DND-41 (cell line): ENCODE measurements around the gene RALBP1.
"Not testable (repeated sequence)": the region's sequence is repeated elsewhere in the genome, so short reads cannot be mapped to it uniquely, and the experiment has no call there.

ENCODE experiments used
- ATAC-seq: fragments of 200-7000 bp; cut with Tn5 transposase; 3 replicates; pipeline ENCODE4 v1.9.1; 2021; ENCODE audit warnings: low read depth; ENCODE audit not compliant: insufficient read depth
- DNase-seq: peaks from one replicate; pipeline ENCODE4 v3.0.0-alpha.2; 2020
- H2AFZ ChIP-seq: 2 replicates; pipeline ENCODE4 v1.6.0; 2012; ENCODE audit warnings: low read depth, low read length
- H3K27ac ChIP-seq: 2 replicates; pipeline ENCODE4 v1.5.1; 2012; ENCODE audit warnings: low read length, inconsistent platforms
- H3K27me3 ChIP-seq: fragments of 200-600 bp; sonication (generic); 2 replicates; pipeline ENCODE4 v1.6.0; 2012; ENCODE audit warnings: low read length, mild to moderate bottlenecking, inconsistent platforms; ENCODE audit not compliant: insufficient read depth, poor library complexity
- H3K36me3 ChIP-seq: 2 replicates; pipeline ENCODE4 v1.5.1; 2012; ENCODE audit warnings: low read length, inconsistent platforms; ENCODE audit not compliant: insufficient read depth
- H3K4me1 ChIP-seq: 2 replicates; pipeline ENCODE4 v1.5.1; 2012; ENCODE audit warnings: mild to moderate bottlenecking, low read length; ENCODE audit not compliant: insufficient read depth
- H3K4me2 ChIP-seq: 2 replicates; pipeline ENCODE4 v1.6.0; 2012; ENCODE audit warnings: mild to moderate bottlenecking, moderate library complexity, low read length, inconsistent platforms; ENCODE audit not compliant: insufficient read depth
- H3K4me3 ChIP-seq, 2 experiments: fragments of 200-600 bp in 1 of 2; shearing (Covaris generic) in 1 of 2; 2 replicates each; pipeline ENCODE4 v1.5.1; 2012 to 2016; ENCODE audit warnings: inconsistent platforms in 2 of 2, low read length in 2 of 2, mild to moderate bottlenecking in 2 of 2, low read depth in 1 of 2, moderate library complexity in 1 of 2
- H3K79me2 ChIP-seq: 2 replicates; pipeline ENCODE4 v1.6.0; 2012; ENCODE audit warnings: low read length, inconsistent platforms; ENCODE audit not compliant: insufficient read depth
- H3K9ac ChIP-seq: 2 replicates; pipeline ENCODE4 v1.6.0; 2012; ENCODE audit warnings: low read depth, mild to moderate bottlenecking, inconsistent platforms, low read length, moderate library complexity
- H3K9me3 ChIP-seq: 2 replicates; pipeline ENCODE4 v1.5.1; 2012; ENCODE audit warnings: low read length, moderate library complexity, mild to moderate bottlenecking, inconsistent platforms; ENCODE audit not compliant: insufficient read depth, severe bottlenecking
- H4K20me1 ChIP-seq: 2 replicates; pipeline ENCODE4 v1.6.0; 2012; ENCODE audit warnings: low read length; ENCODE audit not compliant: insufficient read depth
- EZH2 ChIP-seq: IDR thresholded peaks from 3 replicates; pipeline ENCODE4 v1.6.1; 2012; ENCODE audit warnings: borderline replicate concordance, low read depth, mild to moderate bottlenecking, moderate library complexity, low read length, inconsistent platforms; ENCODE audit not compliant: severe bottlenecking
- TF ChIP-seq, protein P1 (sequence below): IDR thresholded peaks from 2 replicates; pipeline ENCODE4 v1.5.1; 2012; ENCODE audit warnings: borderline replicate concordance, low read length, moderate library complexity, mild to moderate bottlenecking; ENCODE audit not compliant: poor library complexity, severe bottlenecking; ENCODE audit errors: extremely low read depth

The RALBP1 gene

DNA sequence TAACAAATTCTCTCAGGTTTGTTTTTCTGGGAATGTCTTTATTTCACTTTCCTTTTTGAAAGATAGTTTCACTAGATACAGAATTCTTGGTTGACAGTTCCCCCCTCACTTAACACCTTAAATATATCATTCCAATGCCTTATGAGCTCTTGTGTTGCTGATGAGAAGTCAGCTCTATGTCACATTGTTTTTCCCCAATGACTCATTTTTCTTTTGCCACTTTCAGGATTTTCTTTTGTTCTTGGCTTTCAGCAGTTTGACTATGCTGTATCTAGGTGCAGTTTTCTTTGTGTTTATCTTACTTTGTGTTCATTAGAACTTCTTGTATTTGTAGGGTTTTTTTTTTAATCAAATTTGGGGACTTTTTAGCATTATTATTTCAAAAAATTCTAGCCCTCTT lies 5.6 kb upstream of the RALBP1 start:
- no peak for TF ChIP-seq EZH2
- TF ChIP-seq, protein P1, sequence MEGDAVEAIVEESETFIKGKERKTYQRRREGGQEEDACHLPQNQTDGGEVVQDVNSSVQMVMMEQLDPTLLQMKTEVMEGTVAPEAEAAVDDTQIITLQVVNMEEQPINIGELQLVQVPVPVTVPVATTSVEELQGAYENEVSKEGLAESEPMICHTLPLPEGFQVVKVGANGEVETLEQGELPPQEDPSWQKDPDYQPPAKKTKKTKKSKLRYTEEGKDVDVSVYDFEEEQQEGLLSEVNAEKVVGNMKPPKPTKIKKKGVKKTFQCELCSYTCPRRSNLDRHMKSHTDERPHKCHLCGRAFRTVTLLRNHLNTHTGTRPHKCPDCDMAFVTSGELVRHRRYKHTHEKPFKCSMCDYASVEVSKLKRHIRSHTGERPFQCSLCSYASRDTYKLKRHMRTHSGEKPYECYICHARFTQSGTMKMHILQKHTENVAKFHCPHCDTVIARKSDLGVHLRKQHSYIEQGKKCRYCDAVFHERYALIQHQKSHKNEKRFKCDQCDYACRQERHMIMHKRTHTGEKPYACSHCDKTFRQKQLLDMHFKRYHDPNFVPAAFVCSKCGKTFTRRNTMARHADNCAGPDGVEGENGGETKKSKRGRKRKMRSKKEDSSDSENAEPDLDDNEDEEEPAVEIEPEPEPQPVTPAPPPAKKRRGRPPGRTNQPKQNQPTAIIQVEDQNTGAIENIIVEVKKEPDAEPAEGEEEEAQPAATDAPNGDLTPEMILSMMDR, result no peak
- H3K79me2 ChIP-seq, result no peaks in the 10 kb centered on the region
- no peak overlapping the region for H3K4me2 ChIP-seq
- no peaks in the 10 kb centered on the region for H3K27me3 ChIP-seq
- H4K20me1 ChIP-seq, result no peaks in the 10 kb centered on the region
- H3K9ac ChIP-seq, result no peak overlapping the region
- no peak overlapping the region for H3K4me3 ChIP-seq
- H3K9me3 ChIP-seq, result peaks cover 15% of the 10 kb centered on the region
- H3K36me3 ChIP-seq, result no peaks in the 10 kb centered on the region
- H2AFZ ChIP-seq, result no peak overlapping the region
- H3K27ac ChIP-seq, result no peak overlapping the region
- ATAC-seq (no peak), DNase-seq (no peak)
- peaks cover 7% of the 10 kb centered on the region for H3K4me1 ChIP-seq

DNA sequence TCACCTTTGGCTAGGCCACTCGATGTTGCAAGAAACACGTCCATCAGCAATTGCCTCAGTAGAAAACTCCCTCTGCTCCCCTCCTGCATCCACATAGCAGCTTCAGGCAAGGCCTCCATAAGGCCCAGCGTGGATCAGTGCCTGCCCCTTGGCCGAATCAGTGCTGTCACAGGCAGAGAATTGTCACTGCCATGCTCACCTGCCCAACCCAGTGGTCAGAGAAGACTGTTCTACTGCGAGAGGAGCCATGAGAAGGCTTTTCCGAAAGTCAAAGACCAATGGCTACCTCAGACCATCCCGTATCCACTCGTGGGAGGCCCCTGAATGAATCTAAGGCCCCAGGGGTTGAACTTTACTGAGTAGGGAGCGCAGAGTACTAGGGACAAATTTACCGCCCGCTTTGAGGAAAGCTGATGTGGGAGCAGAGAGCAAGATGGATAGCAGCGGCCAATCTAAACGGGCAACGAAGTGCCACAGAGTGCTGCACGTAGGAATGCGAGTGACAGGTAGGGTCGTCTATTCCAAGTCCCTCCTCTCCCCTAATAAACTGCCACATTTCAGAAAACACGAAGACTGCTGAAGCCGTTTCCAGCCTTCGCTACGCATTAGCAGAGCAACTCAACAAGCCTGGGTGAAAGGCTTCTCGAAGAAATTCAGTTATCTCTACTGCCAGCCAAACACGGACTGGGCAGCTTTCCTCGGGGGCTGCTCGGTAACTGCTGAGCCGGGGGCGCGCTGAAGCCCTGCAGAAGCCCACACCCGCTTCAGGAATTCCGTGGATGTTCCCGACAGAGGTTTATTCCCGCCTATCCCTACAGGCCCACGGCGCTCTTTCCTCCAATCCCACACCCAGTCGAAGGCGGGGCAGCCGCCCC lies 968 bp upstream of the RALBP1 start:
- TF ChIP-seq, protein P1, result no peak
- TF ChIP-seq EZH2, result no peak
- H3K79me2 ChIP-seq, result peaks cover 40% of the 10 kb centered on the region
- H3K36me3 ChIP-seq, result peaks cover 13% of the 10 kb centered on the region
- ATAC-seq (no peak), DNase-seq (no peak)
- no peaks in the 10 kb centered on the region for H3K9me3 ChIP-seq
- peak overlapping the region; percentile 82 for H3K9ac ChIP-seq
- H3K27ac ChIP-seq, result peak overlapping the region; percentile 88
- H3K4me2 ChIP-seq, result peak overlapping the region; percentile 94
- peak overlapping the region; percentile 95 for H2AFZ ChIP-seq
- H3K4me1 ChIP-seq, result peaks cover 21% of the 10 kb centered on the region
- peaks cover 7% of the 10 kb centered on the region; the same call in 1 of the 2 replicates for H4K20me1 ChIP-seq
- H3K27me3 ChIP-seq, result no peaks in the 10 kb centered on the region
- H3K4me3 ChIP-seq, result peak overlapping the region; percentile 46 to 73; a peak in 3 of 4 replicates

DNA sequence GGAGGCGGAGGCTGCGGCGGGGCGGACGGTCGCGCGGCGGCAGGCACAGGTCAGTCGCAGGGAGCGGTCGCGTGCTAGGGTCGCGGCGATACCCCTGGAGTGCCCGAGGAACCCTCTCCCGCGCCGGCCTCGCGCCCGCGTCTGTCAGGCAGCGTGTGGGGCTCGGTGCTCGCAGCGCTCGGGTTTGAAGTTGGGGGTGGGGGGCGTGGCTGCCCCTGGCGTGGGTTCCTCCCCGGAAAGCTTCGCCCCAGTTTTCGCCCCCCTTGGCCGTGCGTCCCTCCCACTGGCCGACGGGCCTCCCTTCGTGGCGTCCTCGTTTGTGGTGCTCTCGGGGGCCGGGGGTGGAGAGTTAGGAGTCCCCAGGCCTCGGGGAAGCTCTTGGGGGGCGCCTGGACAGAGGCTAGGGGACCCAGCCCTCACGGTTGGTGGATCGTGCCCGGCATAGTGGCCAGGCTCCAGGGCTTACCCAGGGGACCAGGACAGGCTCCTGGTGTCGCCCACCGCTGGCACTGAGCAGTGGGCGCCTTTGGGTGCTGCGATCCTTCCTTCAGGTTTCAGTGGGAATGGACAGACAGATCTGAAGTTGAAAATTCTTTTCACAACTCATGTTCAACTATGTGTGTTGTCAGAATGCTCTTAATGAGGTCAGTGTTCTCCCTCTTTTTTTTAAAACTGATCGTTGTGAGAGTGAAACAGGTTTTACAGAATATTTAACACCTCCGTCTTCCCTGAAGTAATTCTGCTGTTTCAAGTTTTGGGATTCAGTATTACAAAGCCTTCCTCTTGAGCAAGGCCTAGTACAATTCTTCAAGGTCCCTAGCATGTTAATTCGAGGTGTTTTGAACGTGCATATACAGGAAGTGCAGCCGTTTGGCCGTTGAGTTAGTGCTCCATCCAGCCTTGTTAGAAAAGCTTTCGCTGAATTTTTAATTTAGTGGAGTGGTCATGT lies 604 bp downstream of the RALBP1 start:
- Histone ChIP-seq H3K4me1 (peaks cover 21% of the 10 kb centered on the region), H3K4me2 (peak overlapping the region; percentile 60), H3K9ac (peak overlapping the region; percentile 82), H3K27ac (peak overlapping the region; percentile 71), H2AFZ (peak overlapping the region; percentile 78), H3K36me3 (peaks cover 18% of the 10 kb centered on the region), H3K9me3 (no peaks in the 10 kb centered on the region), H4K20me1 (peaks cover 9% of the 10 kb centered on the region; the same call in 1 of the 2 replicates), H3K79me2 (peaks cover 56% of the 10 kb centered on the region), H3K4me3 (peak overlapping the region; percentile 73), H3K27me3 (no peaks in the 10 kb centered on the region)
- DNase-seq (peak; percentile 30), ATAC-seq (no peak)
- TF ChIP-seq, protein P1, result no peak

DNA sequence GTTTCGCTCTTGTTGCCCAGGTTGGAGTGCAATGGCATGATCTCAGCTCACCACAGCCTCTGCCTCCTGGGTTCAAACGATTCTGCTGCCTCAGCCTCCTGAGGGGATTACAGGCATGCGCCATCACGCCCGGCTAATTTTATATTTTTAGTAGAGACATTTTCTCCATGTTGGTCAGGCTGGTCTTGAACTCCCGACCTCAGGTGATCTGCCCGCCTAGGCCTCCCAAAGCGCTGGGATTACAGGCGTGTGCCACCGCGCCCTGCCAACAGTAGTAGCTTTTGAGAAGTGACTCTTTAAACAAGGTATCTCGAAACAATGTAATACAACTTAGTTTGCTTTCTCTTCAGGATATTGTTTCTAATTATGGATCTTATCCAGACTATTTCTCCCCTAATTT lies 1.6 kb downstream of the RALBP1 start:
- Histone ChIP-seq H3K4me3 (peak overlapping the region; percentile 73; a peak in 3 of 4 replicates), H3K79me2 (peaks cover 66% of the 10 kb centered on the region), H3K27ac (peak overlapping the region; percentile 71), H3K9ac (peak overlapping the region; percentile 82), H3K4me2 (peak overlapping the region; percentile 60), H3K36me3 (peaks cover 24% of the 10 kb centered on the region), H4K20me1 (peaks cover 16% of the 10 kb centered on the region), H3K4me1 (peaks cover 21% of the 10 kb centered on the region)
- DNase-seq, result peak; percentile 44
- H3K27me3 ChIP-seq, H2AFZ ChIP-seq, H3K9me3 ChIP-seq, ATAC-seq: not testable (repeated sequence)
